ENCODE measurements around the gene CTDSP1.

Gene CTDSP1

DNA sequence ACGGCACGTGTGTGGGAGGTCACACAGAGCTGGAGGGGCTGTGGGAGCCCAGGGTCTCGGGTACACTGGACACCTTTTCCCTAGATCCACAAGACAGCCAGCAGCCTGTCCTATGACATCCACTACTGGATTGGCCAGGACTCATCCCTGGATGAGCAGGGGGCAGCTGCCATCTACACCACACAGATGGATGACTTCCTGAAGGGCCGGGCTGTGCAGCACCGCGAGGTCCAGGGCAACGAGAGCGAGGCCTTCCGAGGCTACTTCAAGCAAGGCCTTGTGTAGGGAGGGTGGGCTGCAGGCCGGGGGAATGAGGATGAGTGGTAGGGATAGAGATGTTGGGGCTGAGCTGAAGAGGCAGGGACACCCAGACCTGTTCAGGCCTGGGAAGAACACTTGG lies 25.9 kb downstream of the CTDSP1 start:
- DNase-seq (ENCODE audit: low read depth in 3 of 3): no peak

GRCh38 chr2:218427741-218428140 lies 28.1 kb downstream of the CTDSP1 start:
- DNase-seq (ENCODE audit: low read depth in 3 of 3): no peak

DNA sequence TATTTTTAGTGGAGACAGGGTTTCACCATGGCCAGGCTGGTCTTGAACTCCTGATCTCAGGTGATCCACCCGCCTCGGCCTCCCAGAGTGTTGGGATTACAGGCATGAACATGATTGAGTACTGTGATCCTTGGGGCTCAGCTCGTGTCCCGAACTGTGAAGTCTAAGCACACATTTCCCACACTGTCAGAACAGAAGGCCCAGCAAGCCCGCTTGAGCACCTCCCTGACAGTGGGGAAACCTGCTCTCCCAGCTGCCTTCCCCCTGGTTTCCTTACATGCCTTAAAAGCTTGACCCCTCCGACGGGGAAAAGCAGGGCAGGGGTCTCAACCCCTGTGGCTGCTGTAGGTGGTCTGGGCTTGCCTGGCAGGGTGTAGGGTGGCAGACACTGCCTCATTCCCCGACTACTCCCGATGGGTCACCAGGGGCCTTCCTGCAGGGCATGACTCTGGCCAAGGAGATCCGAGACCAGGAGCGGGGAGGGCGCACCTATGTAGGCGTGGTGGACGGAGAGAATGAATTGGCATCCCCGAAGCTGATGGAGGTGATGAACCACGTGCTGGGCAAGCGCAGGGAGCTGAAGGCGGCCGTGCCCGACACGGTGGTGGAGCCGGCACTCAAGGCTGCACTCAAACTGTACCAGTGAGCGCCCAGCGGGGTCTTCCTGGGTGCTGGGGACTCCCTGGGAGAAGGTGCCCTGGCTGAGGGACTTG lies 29.3 kb downstream of the CTDSP1 start:
- no peak for DNase-seq (ENCODE audit: low read depth in 3 of 3)

DNA sequence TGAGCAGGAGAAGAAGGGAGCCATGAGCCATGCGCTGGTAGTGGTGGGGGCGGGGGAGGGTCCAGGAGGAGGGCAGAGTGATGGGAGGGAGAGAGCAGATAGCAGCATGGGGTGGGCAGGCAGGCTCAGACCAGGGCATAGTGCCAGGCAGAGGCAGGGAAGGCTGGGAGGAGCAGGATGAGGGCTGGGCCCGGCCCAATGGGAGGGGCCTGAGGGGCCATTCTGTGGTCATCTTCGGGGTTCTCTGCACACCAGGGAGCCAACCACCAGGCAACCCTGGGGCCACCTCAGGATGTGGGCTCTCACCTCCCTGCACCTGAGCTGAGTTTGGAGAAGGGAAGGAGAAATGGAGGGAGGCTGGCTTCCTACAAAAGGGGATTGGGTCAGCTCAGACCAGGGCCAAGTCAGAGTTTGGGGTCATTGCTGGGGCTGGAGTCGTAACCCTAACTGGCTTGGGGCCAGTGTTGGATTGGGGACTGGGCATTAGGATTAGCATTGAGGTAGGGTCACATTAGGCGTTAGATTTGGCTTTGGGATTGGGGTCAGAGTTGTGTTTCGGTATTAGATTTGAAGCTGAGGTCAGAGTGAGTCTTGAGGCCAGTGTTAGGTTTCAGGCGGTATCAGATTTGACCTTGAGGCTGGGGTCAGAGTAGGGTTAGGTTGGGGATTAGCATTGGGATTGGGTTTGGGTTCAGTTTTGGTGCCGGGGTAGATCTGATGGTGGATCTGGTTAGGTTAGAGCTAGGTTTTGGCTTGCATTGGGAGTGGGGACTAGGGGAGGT lies 30.4 kb downstream of the CTDSP1 start:
- DNase-seq (ENCODE audit: low read depth in 3 of 3): no peak

DNA sequence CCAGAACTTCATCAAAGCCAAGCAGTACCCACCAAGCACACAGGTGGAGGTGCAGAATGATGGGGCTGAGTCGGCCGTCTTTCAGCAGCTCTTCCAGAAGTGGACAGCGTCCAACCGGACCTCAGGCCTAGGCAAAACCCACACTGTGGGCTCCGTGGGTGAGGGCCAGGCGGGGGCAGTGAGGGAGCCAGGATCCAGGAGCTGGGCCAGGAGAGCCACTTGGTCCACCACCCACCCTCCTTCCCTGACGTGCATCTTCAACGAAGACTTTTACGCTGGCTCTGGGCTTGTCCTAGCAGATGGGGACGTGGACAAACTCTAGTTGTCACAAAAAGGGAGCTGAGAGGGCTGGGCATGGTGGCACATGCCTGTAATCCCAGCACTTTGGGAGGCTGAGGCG lies 31.1 kb downstream of the CTDSP1 start:
- DNase-seq (ENCODE audit: low read depth in 3 of 3): no peak

- DNase-seq (ENCODE audit: low read depth in 3 of 3): no peak
These were observed 32.2 kb downstream of the CTDSP1 start for GRCh38 chr2:218431878-218432277.

GRCh38 chr2:218432676-218433365 lies 33.2 kb downstream of the CTDSP1 start:
- DNase-seq (ENCODE audit: low read depth in 3 of 3): no peak

DNA sequence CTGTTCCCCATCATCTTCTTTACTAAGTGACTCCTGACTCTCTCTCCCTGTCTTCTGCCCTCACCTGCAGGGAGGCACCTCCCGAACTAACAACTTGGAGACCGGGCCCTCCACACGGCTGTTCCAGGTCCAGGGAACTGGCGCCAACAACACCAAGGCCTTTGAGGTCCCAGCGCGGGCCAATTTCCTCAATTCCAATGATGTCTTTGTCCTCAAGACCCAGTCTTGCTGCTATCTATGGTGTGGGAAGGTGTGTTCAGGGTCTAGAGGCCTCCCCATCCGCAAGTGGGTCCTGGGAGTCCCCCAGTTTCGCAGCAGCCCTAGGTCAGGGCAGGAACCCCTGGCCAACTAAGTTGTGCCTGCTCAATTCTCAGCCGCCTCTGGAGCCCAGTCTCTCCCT lies 34.8 kb downstream of the CTDSP1 start:
- DNase-seq (ENCODE audit: low read depth in 3 of 3): no peak

- DNase-seq (ENCODE audit: low read depth in 3 of 3): no peak
These were observed 35.6 kb downstream of the CTDSP1 start for GRCh38 chr2:218435003-218435982.

DNA sequence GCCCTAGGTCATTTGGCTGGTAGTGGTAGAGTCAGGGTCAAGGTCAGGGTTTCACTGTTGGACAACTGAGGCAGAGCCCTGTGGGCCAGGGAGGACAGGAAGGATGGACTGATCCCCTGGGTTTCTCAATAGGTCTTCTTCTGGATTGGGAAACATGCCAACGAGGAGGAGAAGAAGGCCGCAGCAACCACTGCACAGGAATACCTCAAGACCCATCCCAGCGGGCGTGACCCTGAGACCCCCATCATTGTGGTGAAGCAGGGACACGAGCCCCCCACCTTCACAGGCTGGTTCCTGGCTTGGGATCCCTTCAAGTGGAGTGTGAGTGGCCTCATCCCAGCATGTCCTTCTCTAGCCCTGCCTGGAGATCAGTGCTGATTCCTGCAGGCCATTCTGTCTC lies 37.3 kb downstream of the CTDSP1 start:
- no peak for DNase-seq (ENCODE audit: low read depth in 3 of 3)

GRCh38 chr2:218437969-218438368 lies 38.3 kb downstream of the CTDSP1 start:
- DNase-seq (ENCODE audit: low read depth in 3 of 3): no peak

DNA sequence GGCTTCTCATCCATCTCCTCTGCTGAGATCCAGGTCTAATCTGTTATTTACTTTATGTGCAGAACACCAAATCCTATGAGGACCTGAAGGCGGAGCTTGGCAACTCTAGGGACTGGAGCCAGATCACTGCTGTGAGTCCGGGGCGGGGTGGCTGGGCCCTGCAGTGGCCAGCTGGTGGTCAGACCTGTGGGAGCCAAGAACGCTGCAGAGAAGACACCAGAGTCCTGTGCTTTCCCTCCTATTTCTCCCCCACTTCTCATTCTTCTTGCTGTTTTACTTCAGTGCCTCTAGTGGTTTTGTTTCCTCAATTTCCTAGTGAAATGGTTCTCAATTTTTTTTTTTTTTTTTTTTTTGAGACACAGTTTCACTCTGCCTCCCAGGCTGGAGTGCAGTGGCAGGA lies 38.9 kb downstream of the CTDSP1 start:
- DNase-seq (ENCODE audit: low read depth in 3 of 3): no peak

DNA sequence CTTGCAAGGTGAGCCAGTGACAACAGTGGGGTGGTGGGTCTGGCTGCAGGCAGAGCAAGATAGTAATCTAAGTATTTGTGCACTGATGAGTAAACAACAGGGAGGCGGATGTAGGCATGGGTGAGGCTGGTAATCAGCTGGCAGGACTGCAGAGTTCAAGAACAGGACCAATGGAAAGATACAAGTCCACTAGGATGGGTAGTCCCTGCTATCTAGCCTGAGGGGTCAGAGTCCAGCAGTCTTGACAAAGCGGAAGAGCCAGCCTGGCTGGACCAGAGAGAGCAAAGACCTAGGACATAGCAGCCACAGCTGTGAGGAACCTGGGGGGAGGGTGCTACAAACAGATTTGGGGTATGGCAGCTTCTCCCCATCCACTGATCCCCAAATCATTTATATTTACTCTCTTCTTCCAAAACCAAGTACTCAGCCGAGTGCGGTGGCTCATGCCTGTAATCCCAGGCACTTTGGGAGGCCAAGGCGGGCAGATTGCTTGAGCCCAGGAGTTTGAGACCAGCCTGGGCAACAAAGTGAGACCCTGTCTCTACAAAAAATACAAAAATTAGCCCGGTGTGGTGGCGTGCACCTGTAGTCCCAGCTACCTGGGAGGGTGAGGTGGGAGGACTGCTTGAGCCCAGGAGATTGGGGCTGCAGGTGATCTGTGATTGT lies 45.2 kb downstream of the CTDSP1 start:
- DNase-seq (ENCODE audit: low read depth in 3 of 3): no peak

DNA sequence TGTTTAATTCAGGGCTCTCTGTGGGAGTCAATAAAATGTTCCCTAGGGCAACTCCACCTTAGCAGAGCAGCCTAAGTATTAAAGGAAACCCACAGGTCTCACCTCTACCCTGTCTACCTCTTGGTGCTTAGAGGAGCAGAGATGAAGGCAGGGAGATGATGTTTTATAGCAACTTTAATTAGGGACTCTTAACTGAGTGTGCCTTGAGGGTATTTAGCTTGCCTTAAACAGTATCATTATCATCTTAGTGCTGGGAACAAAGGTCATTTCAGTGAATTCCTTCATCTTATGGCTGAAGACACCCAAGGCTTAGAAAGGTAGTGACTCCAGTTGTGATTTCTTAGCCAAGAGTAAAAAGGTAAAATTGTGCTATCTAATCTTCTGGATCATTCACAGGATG lies 45.9 kb downstream of the CTDSP1 start:
- no peak for DNase-seq (ENCODE audit: low read depth in 3 of 3)

DNA sequence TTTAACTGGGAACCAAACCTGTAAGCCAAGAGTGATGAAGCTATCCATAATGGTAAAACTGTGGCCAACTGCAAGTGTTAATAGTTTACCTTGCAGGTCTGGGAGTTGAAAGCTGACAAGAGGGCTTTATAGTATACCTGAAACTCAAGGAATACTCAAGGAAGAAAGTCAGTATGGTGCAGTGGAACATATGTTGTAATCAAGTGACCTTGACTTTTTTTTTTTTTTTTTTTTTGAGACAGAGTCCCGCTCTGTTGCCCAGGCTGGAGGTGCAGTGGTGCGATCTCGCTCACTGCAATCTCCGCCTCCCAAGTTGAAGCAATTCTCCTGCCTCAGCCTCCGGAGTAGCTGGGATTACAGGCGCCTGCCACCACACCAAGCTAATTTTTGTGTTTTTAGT lies 46.9 kb downstream of the CTDSP1 start:
- DNase-seq (ENCODE audit: low read depth in 3 of 3): no peak

DNA sequence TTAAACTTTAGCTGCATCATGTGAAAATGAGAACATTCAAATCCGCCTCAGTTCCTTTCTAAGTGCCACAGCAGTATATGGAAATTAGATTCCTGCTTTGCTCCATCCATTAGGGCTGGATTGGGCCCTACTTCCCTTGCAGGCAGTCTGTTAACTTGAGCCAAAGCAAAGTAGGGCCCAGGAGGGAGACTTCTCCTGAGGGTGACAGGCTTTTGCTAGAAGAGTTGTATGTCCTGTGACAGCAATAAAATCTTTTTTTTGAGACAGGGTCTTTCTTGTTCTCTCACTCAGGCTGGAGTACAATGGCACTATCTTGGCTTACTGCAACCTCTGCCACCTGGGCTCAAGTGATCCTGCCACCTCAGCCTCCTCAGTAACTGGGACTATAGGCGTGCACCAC lies 47.4 kb downstream of the CTDSP1 start:
- DNase-seq (ENCODE audit: low read depth in 3 of 3): no peak

DNA sequence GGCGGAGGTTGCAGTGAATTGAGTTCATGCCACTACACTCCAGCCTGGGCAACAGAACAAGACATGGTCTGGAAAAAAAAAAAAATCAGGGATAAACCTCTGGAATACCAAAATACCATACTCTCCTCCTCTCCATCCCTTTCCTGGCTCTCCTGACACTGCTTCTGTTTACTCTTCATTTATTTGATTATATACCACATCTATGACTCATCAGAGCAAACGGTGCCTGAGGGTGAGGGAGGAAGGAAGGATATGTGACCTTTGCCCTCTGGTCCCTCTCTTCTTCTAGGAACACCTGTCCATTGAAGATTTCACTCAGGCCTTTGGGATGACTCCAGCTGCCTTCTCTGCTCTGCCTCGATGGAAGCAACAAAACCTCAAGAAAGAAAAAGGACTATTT lies 49.3 kb downstream of the CTDSP1 start:
- DNase-seq (ENCODE audit: low read depth in 3 of 3): no peak

- no peak for DNase-seq (ENCODE audit: low read depth in 3 of 3)
These were observed 52.4 kb downstream of the CTDSP1 start for GRCh38 chr2:218452079-218452478.

All from stimulated activated CD4-positive, alpha-beta T cell treated with anti-CD3 and anti-CD28 coated beads, TNF-alpha, amount 100 ng/mL, for 48 hours (primary cell).